HFF-Myc (cell line): Measurements from ENCODE around the gene DCBLD1.
"Not testable (repeated sequence)": the region's sequence is repeated elsewhere in the genome, so short reads cannot be mapped to it uniquely, and the experiment has no call there.

ENCODE experiments used
- DNase-seq: peaks from one replicate; pipeline ENCODE4 v3.0.0-alpha.2; 2011; ENCODE audit warnings: low read depth; ENCODE audit errors: extremely low read depth
- H3K4me3 ChIP-seq: replicated peaks from 2 replicates; pipeline ENCODE4 v1.5.1; 2011; ENCODE audit warnings: low read depth, mild to moderate bottlenecking, control low read depth, low read length
- TF ChIP-seq, protein P1 (sequence below): IDR thresholded peaks from 2 replicates; pipeline ENCODE4 v1.5.1; 2012; ENCODE audit warnings: mild to moderate bottlenecking, low read depth, low read length, control low read depth; ENCODE audit errors: missing control alignments

DCBLD1 gene

DNA sequence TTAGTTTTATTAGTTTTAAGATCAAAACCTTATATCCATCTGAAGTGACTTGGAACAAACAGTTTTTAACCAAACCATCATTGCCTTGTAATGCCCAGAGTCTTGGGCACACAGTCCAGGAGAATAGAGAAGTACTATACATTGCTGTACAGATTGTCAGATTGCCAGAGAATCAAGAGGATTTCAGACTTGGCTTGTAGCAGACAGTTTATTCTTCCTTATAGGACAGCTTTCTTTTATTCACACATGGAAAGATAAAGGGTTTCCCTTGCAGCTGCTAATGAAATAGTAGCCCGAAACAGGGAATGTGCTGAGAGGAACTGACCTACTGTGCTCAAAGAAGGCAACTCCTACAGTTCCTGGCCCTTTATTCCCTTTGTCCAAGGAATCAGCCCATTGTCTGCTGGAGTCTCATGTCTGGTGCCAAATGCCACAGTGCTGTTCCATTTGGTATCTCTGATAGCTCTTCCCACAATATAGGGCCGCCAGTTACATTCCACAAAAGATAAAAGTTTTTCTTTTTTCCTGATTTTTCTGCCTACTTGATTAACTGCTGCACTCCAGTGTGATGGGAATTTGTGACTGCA lies 30.6 kb downstream of the DCBLD1 start:
- TF ChIP-seq, protein P1, sequence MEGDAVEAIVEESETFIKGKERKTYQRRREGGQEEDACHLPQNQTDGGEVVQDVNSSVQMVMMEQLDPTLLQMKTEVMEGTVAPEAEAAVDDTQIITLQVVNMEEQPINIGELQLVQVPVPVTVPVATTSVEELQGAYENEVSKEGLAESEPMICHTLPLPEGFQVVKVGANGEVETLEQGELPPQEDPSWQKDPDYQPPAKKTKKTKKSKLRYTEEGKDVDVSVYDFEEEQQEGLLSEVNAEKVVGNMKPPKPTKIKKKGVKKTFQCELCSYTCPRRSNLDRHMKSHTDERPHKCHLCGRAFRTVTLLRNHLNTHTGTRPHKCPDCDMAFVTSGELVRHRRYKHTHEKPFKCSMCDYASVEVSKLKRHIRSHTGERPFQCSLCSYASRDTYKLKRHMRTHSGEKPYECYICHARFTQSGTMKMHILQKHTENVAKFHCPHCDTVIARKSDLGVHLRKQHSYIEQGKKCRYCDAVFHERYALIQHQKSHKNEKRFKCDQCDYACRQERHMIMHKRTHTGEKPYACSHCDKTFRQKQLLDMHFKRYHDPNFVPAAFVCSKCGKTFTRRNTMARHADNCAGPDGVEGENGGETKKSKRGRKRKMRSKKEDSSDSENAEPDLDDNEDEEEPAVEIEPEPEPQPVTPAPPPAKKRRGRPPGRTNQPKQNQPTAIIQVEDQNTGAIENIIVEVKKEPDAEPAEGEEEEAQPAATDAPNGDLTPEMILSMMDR = no peak
- H3K4me3 ChIP-seq = no peak overlapping the region
- DNase-seq = no peak

DNA sequence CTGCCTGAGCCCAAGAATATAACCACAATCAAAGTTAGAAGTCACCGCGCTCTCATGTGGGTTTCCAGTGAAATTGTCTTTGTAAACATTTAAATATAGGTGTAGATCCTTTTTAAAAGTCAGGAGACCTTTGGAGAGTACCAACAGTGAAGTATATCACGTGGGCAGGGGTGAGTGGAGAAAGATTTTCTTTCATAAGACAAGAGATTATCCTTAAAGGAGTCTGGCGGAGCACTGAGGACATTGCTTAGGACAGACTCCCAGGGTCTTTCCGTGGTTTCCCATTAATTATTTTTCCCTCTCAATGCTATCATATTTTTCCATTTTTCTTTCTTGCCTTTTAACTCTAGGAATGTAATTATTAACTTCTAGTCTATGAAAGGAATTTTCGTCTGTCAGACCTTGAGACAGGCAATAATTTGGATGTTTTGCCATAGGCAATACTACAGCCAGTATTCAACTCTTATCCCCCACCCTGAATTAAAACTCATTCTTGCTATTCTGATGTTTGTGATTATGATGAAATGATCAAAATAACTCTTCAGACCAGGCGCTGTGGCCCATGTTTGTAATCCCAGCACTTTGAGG lies 31.4 kb downstream of the DCBLD1 start:
- H3K4me3 ChIP-seq = no peak overlapping the region
- TF ChIP-seq, protein P1 = no peak
- no peak for DNase-seq

DNA sequence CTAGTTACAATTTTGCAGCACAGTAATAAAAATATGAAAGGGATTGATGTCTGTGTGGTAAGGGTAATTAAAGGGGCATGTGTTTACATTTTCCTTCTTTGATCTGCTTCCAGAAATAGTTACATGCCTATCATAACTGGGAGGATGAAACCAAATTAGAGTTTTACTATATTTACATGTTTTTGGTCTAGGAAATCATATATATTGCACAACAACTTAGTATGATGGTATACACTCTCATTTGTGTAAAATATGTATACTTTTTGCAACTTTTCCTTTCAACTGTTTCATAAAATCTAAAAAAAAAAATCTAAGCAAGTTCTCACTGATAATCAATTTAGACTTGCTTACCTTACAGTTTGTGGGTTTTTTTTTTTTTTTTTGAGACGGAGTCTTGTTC lies 32.2 kb downstream of the DCBLD1 start:
- no peak for DNase-seq
- TF ChIP-seq, protein P1 = no peak
- no peak overlapping the region for H3K4me3 ChIP-seq

DNA sequence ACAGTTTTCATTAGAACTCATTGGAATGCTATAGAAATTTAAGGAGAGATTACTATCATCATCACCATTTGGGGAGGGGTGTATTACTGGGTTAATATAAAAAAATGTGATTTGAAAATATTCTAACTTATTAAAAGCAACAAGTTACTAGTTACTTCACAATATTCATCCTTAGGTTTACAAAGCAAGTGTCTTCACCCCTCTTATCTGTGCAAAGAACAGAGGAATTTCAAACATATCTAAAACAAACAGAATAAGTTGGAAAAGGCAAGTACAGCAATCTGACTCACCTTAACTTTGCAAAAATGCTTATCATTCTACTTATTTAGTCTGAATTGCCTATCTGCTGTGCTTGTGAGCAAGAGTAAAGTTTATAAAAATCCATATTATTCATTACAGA lies 32.9 kb downstream of the DCBLD1 start:
- H3K4me3 ChIP-seq = no peak overlapping the region
- TF ChIP-seq, protein P1 = no peak
- no peak for DNase-seq

DNA sequence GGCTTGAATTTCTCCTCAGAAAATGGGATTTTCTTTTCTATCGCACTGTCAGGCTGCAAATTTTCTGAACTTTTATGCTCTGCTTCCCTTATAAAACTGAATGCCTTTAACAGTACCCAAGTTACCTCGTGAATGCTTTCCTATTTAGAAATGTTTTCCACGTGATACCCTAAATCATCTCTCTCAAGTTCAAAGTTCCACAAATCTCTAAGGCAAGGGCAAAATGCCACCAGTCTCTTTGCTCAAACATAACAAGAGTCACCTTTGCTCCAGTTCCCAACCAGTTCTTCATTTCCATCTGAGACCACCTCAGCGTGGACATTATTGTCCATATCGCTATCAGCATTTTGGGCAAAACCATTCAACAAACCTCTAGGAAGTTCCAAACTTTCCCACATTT lies 35.5 kb downstream of the DCBLD1 start:
- H3K4me3 ChIP-seq, DNase-seq: not testable (repeated sequence)

DNA sequence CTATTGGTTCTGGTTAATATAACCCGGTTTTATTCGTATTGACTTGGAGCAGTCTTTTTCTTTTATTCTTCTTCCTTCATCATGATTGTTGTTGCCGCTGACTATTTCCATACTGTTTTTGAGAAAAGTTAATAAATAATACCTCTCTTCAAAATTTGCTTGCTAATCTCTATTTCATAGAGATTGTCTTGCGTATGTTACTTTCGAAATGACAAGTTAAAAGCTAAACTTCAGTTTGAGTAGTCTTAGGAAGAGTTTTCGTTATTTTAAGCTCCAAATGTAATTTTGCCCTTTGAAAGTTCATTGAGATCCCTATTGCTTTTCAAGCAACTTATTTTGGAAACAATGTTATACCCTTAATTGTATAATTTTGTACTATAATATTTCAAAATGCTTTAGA lies 36.4 kb downstream of the DCBLD1 start:
- no peak overlapping the region for H3K4me3 ChIP-seq
- TF ChIP-seq, protein P1 = no peak
- DNase-seq = no peak

DNA sequence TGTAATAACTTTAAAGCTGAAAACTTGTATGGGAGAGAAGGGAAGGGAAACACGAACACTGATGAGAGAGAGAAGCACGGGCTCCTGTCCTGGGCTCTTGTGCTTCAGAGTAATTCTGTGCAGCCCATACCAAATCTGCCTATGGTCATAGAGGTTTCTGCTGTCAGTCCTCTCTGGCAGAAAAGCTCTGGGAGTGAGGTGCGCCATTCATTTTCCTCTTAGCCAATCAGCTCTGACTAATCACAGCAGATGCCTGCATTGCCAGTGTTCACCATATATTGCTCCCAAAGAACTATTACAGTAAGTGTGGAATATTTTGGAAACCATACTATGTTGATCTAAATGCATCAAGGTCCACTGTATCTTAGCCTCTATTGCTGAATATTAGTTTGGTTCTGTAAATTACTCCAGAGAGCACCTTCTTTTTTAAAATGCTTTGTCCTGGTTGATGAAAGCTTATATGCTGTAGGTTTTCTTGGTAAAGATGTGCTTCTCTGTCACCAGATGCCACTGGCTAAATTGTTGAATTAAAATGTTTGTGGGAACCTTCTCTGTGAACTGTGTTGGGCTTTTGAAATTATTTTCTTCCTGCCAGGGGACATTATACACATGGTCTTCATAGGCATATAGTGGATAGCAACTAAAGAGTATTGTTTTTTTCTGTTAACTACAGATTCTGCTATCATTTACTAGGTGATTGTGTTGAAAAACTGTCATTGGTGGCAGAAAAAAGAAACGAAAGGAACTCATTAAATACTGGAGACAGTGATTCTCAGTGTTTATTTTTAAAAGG lies 38.3 kb downstream of the DCBLD1 start:
- no peak for DNase-seq
- TF ChIP-seq, protein P1 = no peak

More for the DNA sequence above, 38.3 kb downstream of the DCBLD1 start:
- no peak overlapping the region for H3K4me3 ChIP-seq
